Neural cell (in vitro differentiated cells): ENCODE results near the gene IMMP2L. TPM values are rescaled to one million over a fixed set of nuclear protein-coding genes. Genes with fewer than 3 reads are reported as not detected.

ENCODE experiments used
- H2AFZ ChIP-seq: fragments of 200-600, 300-800 bp; sonication (generic), shearing (Covaris generic); 2 replicates; pipeline ENCODE4 v1.6.0; 2014; ENCODE audit warnings: low read depth, mild to moderate bottlenecking, antibody characterized with exemption, low read length, moderate library complexity
- H3F3A ChIP-seq: fragments of 200-600 bp; shearing (Covaris generic); 2 replicates; pipeline ENCODE4 v1.6.1; 2016; ENCODE audit warnings: mild to moderate bottlenecking, moderate library complexity, mixed read lengths, antibody characterized with exemption, low read length; ENCODE audit not compliant: insufficient read depth, poor library complexity, severe bottlenecking
- H3K27ac ChIP-seq: fragments of 200-600, 300-800 bp; sonication (generic), shearing (Covaris generic); 2 replicates; pipeline ENCODE4 v1.5.1; 2014; ENCODE audit warnings: mild to moderate bottlenecking, low read length, moderate library complexity
- H3K27me3 ChIP-seq: fragments of 300-800, 200-600 bp; sonication (generic), shearing (Covaris generic); 2 replicates; pipeline ENCODE4 v1.6.0; 2014; ENCODE audit warnings: mild to moderate bottlenecking, low read depth, low read length, moderate library complexity; ENCODE audit not compliant: insufficient read depth
- H3K36me3 ChIP-seq: fragments of 300-800, 200-600 bp; sonication (generic), shearing (Covaris generic); 2 replicates; pipeline ENCODE4 v1.5.1; 2014; ENCODE audit warnings: mild to moderate bottlenecking, antibody characterized with exemption, low read length, moderate library complexity; ENCODE audit not compliant: insufficient read depth
- H3K4me2 ChIP-seq: fragments of 300-800, 200-600 bp; sonication (generic), shearing (Covaris generic); 2 replicates; pipeline ENCODE4 v1.6.0; 2014; ENCODE audit warnings: mild to moderate bottlenecking, low read length
- H3K4me3 ChIP-seq: fragments of 300-800, 200-600 bp; sonication (generic), shearing (Covaris generic); 2 replicates; pipeline ENCODE4 v1.5.1; 2014; ENCODE audit warnings: mild to moderate bottlenecking, low read length, moderate library complexity
- H3K79me2 ChIP-seq: fragments of 200-600 bp; shearing (Covaris generic); replicated peaks from 2 replicates; pipeline ENCODE4 v1.6.0; 2014; ENCODE audit warnings: mild to moderate bottlenecking, low read length, moderate library complexity; ENCODE audit not compliant: insufficient read depth
- H3K9ac ChIP-seq: fragments of 300-800, 200-600 bp; sonication (generic), shearing (Covaris generic); 2 replicates; pipeline ENCODE4 v1.6.1; 2016; ENCODE audit warnings: mild to moderate bottlenecking, low read length, mixed read lengths
- H3K9me2 ChIP-seq: fragments of 200-600 bp; shearing (Covaris generic); 2 replicates; pipeline ENCODE4 v1.6.1; 2016; ENCODE audit warnings: mild to moderate bottlenecking, low read length, mixed read lengths; ENCODE audit not compliant: insufficient read depth
- H3K9me3 ChIP-seq: fragments of 200-600, 300-800 bp; sonication (generic), shearing (Covaris generic); 2 replicates; pipeline ENCODE4 v1.6.1; 2016; ENCODE audit warnings: mild to moderate bottlenecking, mixed run types, low read length, moderate library complexity, mixed read lengths
- H4K20me1 ChIP-seq: fragments of 200-600 bp; shearing (Covaris generic); 2 replicates; pipeline ENCODE4 v1.6.1; 2016; ENCODE audit warnings: mild to moderate bottlenecking, mixed run types; ENCODE audit not compliant: insufficient read depth
- EP300 ChIP-seq: fragments of 450-650 bp; conservative IDR thresholded peaks from 2 replicates; pipeline ENCODE4 v1.6.1; 2014; ENCODE audit warnings: antibody characterized with exemption, mild to moderate bottlenecking, moderate library complexity; ENCODE audit not compliant: poor library complexity, severe bottlenecking
- EZH2 ChIP-seq: fragments of 200-600, 300-800 bp; shearing (Covaris generic), sonication (generic); IDR thresholded peaks from 2 replicates; pipeline ENCODE4 v1.6.1; 2014; ENCODE audit warnings: antibody characterized with exemption, low read length, borderline replicate concordance, mild to moderate bottlenecking; ENCODE audit not compliant: insufficient read depth, poor library complexity, severe bottlenecking
- MXI1 ChIP-seq: fragments of 450-650 bp; conservative IDR thresholded peaks from 2 replicates; pipeline ENCODE4 v1.6.1; 2014; ENCODE audit warnings: antibody characterized with exemption, mild to moderate bottlenecking; ENCODE audit not compliant: poor library complexity, severe bottlenecking
- POLR2AphosphoS5 ChIP-seq: IDR thresholded peaks from 2 replicates; pipeline ENCODE4 v1.6.1; 2012
- RAD21 ChIP-seq: fragments of 450-650 bp; conservative IDR thresholded peaks from 2 replicates; pipeline ENCODE4 v1.6.1; 2014; ENCODE audit warnings: antibody characterized with exemption, mild to moderate bottlenecking, moderate library complexity
- SMC3 ChIP-seq: fragments of 450-650 bp; conservative IDR thresholded peaks from 2 replicates; pipeline ENCODE4 v1.6.1; 2014; ENCODE audit warnings: antibody characterized with exemption, mild to moderate bottlenecking, moderate library complexity; ENCODE audit not compliant: poor library complexity
- TAF1 ChIP-seq: IDR thresholded peaks from 2 replicates; pipeline ENCODE4 v1.6.1; 2012; ENCODE audit warnings: low read depth
- polyA plus RNA-seq: library from polyadenylated mRNA; depleted of rRNA; stranded (reverse); fragments of >200 nt; gene quantifications from 2 replicates; pipeline ENCODE4 v1.2.3, GENCODE V29; 2014
- TF ChIP-seq, protein P1 (sequence below): fragments of 450-650 bp; IDR thresholded peaks from 2 replicates; pipeline ENCODE4 v1.5.1; 2014; ENCODE audit warnings: antibody characterized with exemption, mild to moderate bottlenecking, moderate library complexity; ENCODE audit not compliant: poor library complexity, severe bottlenecking
- TF ChIP-seq, protein P2 (sequence below): IDR thresholded peaks from 2 replicates; pipeline ENCODE4 v1.6.1; 2012; ENCODE audit warnings: borderline replicate concordance

The IMMP2L gene
- polyA plus RNA-seq, 1 donor from 2014 or later = 9.7 TPM

DNA sequence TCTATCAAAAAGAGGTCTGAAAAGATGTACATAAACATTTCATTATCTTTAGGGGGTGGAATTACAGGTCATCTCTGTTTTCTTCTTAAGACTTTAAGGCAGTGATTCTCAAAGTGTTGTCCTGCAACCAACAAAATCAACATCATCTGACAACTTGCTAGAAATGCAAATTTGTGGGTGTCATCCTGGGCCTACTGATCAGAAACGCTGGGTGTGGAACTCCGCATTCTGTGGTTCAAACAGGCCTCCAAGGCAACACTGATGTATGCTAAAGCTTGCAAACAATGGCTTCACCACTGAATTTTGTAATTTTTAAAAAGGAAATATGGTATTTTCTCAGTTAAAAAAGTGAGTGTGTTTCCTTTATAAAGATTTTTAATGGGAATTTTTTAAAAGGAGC lies 873.4 kb downstream of the IMMP2L start:
- H3K79me2 ChIP-seq = no peaks in the 10 kb centered on the region
- H3K9me3 ChIP-seq = no peaks in the 10 kb centered on the region
- H3K36me3 ChIP-seq = no peaks in the 10 kb centered on the region
- no peak overlapping the region for H3K4me3 ChIP-seq
- H4K20me1 ChIP-seq = no peaks in the 10 kb centered on the region
- no peaks in the 10 kb centered on the region for H3F3A ChIP-seq
- H3K27ac ChIP-seq = no peak overlapping the region
- no peak overlapping the region for H3K4me2 ChIP-seq
- no peaks in the 10 kb centered on the region for H3K9me2 ChIP-seq
- H3K9ac ChIP-seq = no peak overlapping the region
- no peak overlapping the region for H2AFZ ChIP-seq
- TF ChIP-seq SMC3 = no peak
- TF ChIP-seq, protein P1, sequence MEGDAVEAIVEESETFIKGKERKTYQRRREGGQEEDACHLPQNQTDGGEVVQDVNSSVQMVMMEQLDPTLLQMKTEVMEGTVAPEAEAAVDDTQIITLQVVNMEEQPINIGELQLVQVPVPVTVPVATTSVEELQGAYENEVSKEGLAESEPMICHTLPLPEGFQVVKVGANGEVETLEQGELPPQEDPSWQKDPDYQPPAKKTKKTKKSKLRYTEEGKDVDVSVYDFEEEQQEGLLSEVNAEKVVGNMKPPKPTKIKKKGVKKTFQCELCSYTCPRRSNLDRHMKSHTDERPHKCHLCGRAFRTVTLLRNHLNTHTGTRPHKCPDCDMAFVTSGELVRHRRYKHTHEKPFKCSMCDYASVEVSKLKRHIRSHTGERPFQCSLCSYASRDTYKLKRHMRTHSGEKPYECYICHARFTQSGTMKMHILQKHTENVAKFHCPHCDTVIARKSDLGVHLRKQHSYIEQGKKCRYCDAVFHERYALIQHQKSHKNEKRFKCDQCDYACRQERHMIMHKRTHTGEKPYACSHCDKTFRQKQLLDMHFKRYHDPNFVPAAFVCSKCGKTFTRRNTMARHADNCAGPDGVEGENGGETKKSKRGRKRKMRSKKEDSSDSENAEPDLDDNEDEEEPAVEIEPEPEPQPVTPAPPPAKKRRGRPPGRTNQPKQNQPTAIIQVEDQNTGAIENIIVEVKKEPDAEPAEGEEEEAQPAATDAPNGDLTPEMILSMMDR = no peak
- TF ChIP-seq MXI1 = no peak
- TF ChIP-seq, protein P2, sequence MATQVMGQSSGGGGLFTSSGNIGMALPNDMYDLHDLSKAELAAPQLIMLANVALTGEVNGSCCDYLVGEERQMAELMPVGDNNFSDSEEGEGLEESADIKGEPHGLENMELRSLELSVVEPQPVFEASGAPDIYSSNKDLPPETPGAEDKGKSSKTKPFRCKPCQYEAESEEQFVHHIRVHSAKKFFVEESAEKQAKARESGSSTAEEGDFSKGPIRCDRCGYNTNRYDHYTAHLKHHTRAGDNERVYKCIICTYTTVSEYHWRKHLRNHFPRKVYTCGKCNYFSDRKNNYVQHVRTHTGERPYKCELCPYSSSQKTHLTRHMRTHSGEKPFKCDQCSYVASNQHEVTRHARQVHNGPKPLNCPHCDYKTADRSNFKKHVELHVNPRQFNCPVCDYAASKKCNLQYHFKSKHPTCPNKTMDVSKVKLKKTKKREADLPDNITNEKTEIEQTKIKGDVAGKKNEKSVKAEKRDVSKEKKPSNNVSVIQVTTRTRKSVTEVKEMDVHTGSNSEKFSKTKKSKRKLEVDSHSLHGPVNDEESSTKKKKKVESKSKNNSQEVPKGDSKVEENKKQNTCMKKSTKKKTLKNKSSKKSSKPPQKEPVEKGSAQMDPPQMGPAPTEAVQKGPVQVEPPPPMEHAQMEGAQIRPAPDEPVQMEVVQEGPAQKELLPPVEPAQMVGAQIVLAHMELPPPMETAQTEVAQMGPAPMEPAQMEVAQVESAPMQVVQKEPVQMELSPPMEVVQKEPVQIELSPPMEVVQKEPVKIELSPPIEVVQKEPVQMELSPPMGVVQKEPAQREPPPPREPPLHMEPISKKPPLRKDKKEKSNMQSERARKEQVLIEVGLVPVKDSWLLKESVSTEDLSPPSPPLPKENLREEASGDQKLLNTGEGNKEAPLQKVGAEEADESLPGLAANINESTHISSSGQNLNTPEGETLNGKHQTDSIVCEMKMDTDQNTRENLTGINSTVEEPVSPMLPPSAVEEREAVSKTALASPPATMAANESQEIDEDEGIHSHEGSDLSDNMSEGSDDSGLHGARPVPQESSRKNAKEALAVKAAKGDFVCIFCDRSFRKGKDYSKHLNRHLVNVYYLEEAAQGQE = no peak
- TF ChIP-seq EP300 = no peak
- TF ChIP-seq TAF1 = no peak
- TF ChIP-seq POLR2AphosphoS5 = no peak
- no peak for TF ChIP-seq EZH2
- TF ChIP-seq RAD21 = no peak
- H3K27me3 ChIP-seq = no peaks in the 10 kb centered on the region

DNA sequence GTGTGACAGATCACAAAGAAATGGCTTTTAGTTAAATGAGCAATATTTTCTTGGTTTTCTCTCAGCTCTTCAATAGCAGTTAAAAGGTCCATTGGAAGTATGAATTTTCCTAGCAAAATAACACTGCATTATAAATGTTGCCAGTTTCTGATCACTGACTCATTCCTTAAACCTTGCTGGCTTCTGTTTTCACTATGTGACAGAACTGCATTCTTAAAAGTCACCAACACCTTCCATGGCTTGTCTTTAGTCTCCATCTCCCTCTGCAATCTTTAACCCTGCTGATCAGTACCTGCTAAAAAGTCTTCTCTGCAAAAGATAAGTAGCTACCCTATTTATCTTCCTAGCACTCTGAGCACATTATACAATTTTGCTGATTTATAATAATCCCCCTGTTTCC lies 876.4 kb downstream of the IMMP2L start:
- H3K9me2 ChIP-seq = no peaks in the 10 kb centered on the region
- H3F3A ChIP-seq = no peaks in the 10 kb centered on the region
- no peak for TF ChIP-seq RAD21
- no peak for TF ChIP-seq SMC3
- TF ChIP-seq EP300 = no peak
- TF ChIP-seq POLR2AphosphoS5 = no peak
- no peak for TF ChIP-seq TAF1
- no peak for TF ChIP-seq MXI1
- no peak for TF ChIP-seq EZH2
- no peaks in the 10 kb centered on the region for H4K20me1 ChIP-seq
- H3K9ac ChIP-seq = no peak overlapping the region
- no peak overlapping the region for H3K4me2 ChIP-seq
- no peak overlapping the region for H3K4me3 ChIP-seq
- H3K27ac ChIP-seq = peak overlapping the region; percentile 7
- no peaks in the 10 kb centered on the region for H3K9me3 ChIP-seq
- H3K27me3 ChIP-seq = no peaks in the 10 kb centered on the region
- no peaks in the 10 kb centered on the region for H3K79me2 ChIP-seq
- H3K36me3 ChIP-seq = no peaks in the 10 kb centered on the region
- H2AFZ ChIP-seq = no peak overlapping the region
